Esophagus squamous epithelium (tissue), 5 donors: Measurements from ENCODE around the gene ASXL1. TPM values are rescaled to one million over a fixed set of nuclear protein-coding genes. Genes with fewer than 3 reads are reported as not detected.
A peak's percentile ranks its signal among the peaks of the same experiment; 100 is the strongest.

Source experiments
- DNase-seq: peaks from one replicate; lab custom pipeline; 2025; lab: John Stamatoyannopoulos, UW
- H3K27ac ChIP-seq, 4 donors: fragments of 200-600 bp; sonication (generic); one replicate each; pipeline ENCODE4 v1.5.1; 2016 to 2019; ENCODE audit warnings: mild to moderate bottlenecking in 1 of 4
- H3K27me3 ChIP-seq, 4 donors: fragments of 200-600 bp; sonication (generic); 1 replicate in 3 of 4; 2 replicates in 1 of 4; pipeline versions ENCODE4 v1.5.1 to v1.6.0; 2017 to 2021; ENCODE audit warnings: antibody characterized with exemption in 1 of 4
- H3K36me3 ChIP-seq, 3 donors: fragments of 200-600 bp; sonication (generic); one replicate each; pipeline ENCODE4 v1.5.1; 2016 to 2019
- H3K4me1 ChIP-seq, 3 donors: fragments of 200-600 bp; sonication (generic); one replicate each; pipeline ENCODE4 v1.5.1; 2017 to 2019
- H3K4me3 ChIP-seq, 4 donors: fragments of 200-600 bp; sonication (generic); 1 replicate in 3 of 4; 2 replicates in 1 of 4; pipeline ENCODE4 v1.5.1; 2016 to 2019; ENCODE audit warnings: mild to moderate bottlenecking in 2 of 4, moderate library complexity in 1 of 4
- H3K9me3 ChIP-seq, 3 donors: fragments of 200-600 bp; sonication (generic); one replicate each; pipeline ENCODE4 v1.5.1; 2016 to 2019
- POLR2A ChIP-seq, 4 donors: fragments of 450-650 bp; IDR thresholded peaks; one replicate each; pipeline ENCODE4 v1.6.1; 2017; ENCODE audit warnings: antibody characterized with exemption in 4 of 4, mild to moderate bottlenecking in 4 of 4, moderate library complexity in 3 of 4
- WGBS, 2 donors: methylation state at CpG; one replicate each; pipeline ENCODE4 v1.1.5; 2018; 5-methylcytosine and 5-hydroxymethylcytosine counted together
- intact Hi-C: fragments of 100-400 bp; cut with DNase I; formaldehyde crosslinking; loops from one replicate; pipeline ENCODE4 v1.15.0; 2022
- total RNA-seq, 4 donors: library from RNA; depleted of rRNA; stranded (reverse); fragments of >200 nt; gene quantifications; one replicate each; pipeline ENCODE4 v1.1.0, GENCODE V29; 2016
- TF ChIP-seq, protein P1 (sequence below), 6 experiments: fragments of 450-650 bp in 4 of 6; fragments of 200-600 bp in 2 of 6; sonication (generic) in 2 of 6; IDR thresholded peaks; one replicate each; pipeline ENCODE4 v1.5.1; 2016 to 2019; ENCODE audit warnings: antibody characterized with exemption in 6 of 6, mild to moderate bottlenecking in 4 of 6, moderate library complexity in 4 of 6
- donor health status: DM: yes; HTN: yes; CAD: no.

The ASXL1 gene
- total RNA-seq, 4 donors from 2014 or later, result 14.3 to 49.2 (median 22.1) TPM

DNA sequence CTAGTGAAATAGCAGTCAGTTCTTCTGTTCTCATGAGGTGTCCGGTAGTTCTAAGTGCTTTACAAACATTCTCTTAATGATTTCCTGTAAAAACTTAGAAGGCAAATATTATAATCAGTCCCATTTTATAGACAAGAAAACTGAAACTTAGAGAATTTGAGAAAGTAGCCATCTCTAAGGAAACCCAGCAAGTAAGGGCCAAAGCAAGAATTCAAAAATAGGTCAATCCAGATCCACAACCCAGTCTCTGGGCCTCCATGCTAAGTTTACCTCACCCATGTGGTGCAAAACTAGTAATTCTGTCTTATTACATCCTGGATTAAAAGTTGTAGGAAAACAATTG is 27.6 kb upstream of the ASXL1 start:
- TF ChIP-seq, protein P1, sequence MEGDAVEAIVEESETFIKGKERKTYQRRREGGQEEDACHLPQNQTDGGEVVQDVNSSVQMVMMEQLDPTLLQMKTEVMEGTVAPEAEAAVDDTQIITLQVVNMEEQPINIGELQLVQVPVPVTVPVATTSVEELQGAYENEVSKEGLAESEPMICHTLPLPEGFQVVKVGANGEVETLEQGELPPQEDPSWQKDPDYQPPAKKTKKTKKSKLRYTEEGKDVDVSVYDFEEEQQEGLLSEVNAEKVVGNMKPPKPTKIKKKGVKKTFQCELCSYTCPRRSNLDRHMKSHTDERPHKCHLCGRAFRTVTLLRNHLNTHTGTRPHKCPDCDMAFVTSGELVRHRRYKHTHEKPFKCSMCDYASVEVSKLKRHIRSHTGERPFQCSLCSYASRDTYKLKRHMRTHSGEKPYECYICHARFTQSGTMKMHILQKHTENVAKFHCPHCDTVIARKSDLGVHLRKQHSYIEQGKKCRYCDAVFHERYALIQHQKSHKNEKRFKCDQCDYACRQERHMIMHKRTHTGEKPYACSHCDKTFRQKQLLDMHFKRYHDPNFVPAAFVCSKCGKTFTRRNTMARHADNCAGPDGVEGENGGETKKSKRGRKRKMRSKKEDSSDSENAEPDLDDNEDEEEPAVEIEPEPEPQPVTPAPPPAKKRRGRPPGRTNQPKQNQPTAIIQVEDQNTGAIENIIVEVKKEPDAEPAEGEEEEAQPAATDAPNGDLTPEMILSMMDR (IDR thresholded peaks at IDR 0.05), result no peak
- no peak for TF ChIP-seq POLR2A (IDR thresholded peaks at IDR 0.05)
- H3K4me3 ChIP-seq, result no peak overlapping the region
- intact Hi-C loops, result no loop called here
- peaks cover 0 to 70% (median 0%) of the 10 kb centered on the region in 3 donors for H3K36me3 ChIP-seq
- no peaks in the 10 kb centered on the region for H3K27me3 ChIP-seq
- H3K4me1 ChIP-seq, result peaks cover 0 to 22% (median 9%) of the 10 kb centered on the region in 3 donors
- 89% methylated on average over 1 of the region's 1 CpG for WGBS, 2 donors
- no peaks in the 10 kb centered on the region for H3K9me3 ChIP-seq
- no peak for DNase-seq
- H3K27ac ChIP-seq, result no peak overlapping the region

DNA sequence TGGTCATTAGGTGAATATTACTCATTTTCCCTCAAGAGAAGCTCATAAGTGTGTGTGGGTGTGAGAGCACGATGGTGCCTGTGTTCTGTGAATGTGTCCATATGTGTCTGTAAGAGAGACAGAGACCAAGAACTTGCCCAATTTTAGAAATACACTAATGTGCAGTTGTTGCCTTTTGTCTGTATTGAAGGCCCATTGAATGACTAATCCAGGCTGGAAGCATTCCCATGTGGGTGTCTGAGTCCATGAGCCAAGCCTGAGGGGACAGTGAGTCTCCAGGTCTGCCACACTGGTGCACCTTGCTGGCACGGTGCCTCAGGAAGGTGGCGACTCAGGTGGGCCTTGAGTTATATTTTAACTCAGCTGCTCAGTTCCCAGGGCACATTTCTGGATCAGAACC is 25.5 kb upstream of the ASXL1 start:
- peaks cover 0 to 22% (median 9%) of the 10 kb centered on the region in 3 donors for H3K4me1 ChIP-seq
- no peak for TF ChIP-seq POLR2A (IDR thresholded peaks at IDR 0.05)
- TF ChIP-seq, protein P1 (IDR thresholded peaks at IDR 0.05), result no peak
- intact Hi-C loops, result no loop called here
- WGBS, 2 donors, result 13 to 60% methylated on average over 1 to 3 of the region's 3 CpGs
- peaks cover 0 to 56% (median 0%) of the 10 kb centered on the region in 3 donors for H3K36me3 ChIP-seq
- H3K4me3 ChIP-seq, result no peak overlapping the region
- peak overlapping the region in 1 of 4 donors; percentile 32 for H3K27ac ChIP-seq
- no peaks in the 10 kb centered on the region for H3K27me3 ChIP-seq
- DNase-seq, result no peak
- H3K9me3 ChIP-seq, result no peaks in the 10 kb centered on the region

DNA sequence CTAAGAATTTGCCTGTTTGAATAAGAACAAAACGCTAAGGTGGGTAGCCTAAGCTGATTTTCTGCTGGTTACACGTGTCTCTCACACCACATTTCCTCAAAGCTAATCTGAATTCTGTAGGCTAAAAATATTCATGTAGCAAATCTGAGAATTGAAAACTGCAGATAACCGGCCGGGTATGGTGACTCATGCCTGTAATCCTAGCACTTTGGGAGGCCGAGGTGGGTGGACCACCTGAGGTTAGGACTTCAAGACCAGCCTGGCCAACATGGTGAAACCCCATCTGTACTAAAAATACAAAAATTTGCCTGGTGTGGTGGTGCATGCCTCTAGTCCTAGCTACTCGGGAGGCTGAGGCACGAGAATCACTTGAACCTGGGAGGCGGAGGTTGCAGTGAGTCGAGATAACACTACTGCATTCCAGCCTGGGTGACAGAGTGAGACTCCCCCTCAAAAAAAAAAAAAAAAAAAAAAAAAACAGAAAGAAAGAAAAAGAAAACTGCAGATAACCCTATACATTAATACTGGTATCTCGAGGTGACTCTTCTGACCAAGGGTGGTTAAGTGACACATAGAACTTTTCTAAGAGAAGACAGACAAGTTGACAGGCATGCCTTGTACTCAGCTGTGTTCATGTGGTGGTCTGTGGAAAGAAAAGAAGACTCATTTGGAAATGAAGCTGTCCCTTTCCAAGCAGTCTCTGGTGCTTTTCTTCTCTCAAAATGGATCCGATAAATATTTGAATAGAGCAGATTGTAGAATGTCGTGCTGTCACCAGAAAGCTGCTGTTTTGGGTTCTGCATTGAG is 24.7 kb upstream of the ASXL1 start:
- 68 to 76% methylated on average over 12 of the region's 12 CpGs for WGBS, 2 donors
- DNase-seq, result no peak
- Histone ChIP-seq H3K9me3 (no peaks in the 10 kb centered on the region), H3K4me1 (peaks cover 0 to 22% (median 9%) of the 10 kb centered on the region in 3 donors), H3K27ac (peak overlapping the region in 2 of 4 donors; percentile 51 to 60), H3K36me3 (peaks cover 0 to 48% (median 0%) of the 10 kb centered on the region in 3 donors), H3K4me3 (no peak overlapping the region), H3K27me3 (no peaks in the 10 kb centered on the region)
- TF ChIP-seq POLR2A (IDR thresholded peaks at IDR 0.05), result no peak
- TF ChIP-seq, protein P1 (IDR thresholded peaks at IDR 0.05), result no peak
- intact Hi-C loops, result no loop called here

DNA sequence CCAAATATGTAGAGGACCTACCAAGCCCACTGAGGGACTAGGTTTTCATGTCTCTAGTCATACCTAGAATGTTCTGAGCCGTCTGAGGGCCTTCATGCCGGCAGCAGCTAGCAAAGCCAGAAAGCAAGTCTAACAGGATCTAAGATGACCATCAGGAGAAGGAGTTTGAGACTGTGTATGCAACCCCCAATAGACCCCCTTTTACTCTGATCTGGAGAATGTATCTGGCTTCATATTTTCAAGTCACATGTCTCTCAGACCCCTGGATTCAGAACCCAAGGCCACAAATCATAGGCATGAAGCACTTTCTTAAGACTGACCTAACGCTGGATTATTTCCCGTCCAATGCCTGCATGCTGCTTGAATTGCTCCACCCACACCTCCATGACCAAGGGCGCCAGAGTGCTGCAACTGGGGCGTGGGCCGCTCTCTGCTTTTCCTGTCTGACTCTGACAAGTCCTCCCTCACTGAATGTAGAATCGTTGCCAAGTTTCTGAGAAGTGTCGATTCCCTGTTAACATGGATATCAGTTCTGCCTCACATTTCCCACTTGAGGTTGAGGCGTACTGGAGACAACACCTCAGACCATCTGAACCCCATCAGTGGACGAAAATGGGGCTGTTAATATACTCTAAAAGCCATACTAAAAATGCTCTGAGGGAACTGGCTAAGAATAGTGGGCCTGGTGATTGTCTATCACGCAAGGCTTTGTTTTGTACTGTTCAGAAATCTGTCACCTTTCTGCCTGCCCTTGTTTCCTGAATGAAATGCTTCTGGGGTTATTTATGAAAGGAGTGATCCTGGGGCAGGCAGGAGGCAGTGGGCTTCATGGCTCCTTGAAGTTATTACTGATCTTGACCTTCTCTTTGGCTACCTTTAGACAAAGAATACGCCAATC is 23.9 kb upstream of the ASXL1 start:
- intact Hi-C loops, result no loop called here
- H3K27ac ChIP-seq, result peak overlapping the region in 3 of 4 donors; percentile 1 to 60 (median 51)
- WGBS, 2 donors, result 55 to 87% methylated on average over 12 to 13 of the region's 13 CpGs
- peaks cover 0 to 22% (median 9%) of the 10 kb centered on the region in 3 donors for H3K4me1 ChIP-seq
- H3K4me3 ChIP-seq, result no peak overlapping the region
- no peaks in the 10 kb centered on the region for H3K9me3 ChIP-seq
- TF ChIP-seq POLR2A (IDR thresholded peaks at IDR 0.05), result no peak
- TF ChIP-seq, protein P1 (IDR thresholded peaks at IDR 0.05), result no peak
- H3K27me3 ChIP-seq, result no peaks in the 10 kb centered on the region
- H3K36me3 ChIP-seq, result peaks cover 0 to 39% (median 0%) of the 10 kb centered on the region in 3 donors
- DNase-seq, result no peak
